Heart left ventricle (tissue), 13 donors: Measurements from ENCODE around the gene PADI6.

Experiments used
- CTCF ChIP-seq, 12 donors: fragments of 200-600 bp; sonication (generic) in 4 of 12; IDR thresholded peaks; one replicate each; pipeline versions ENCODE4 v1.5.0 to v1.8.0; 2018 to 2022; ENCODE audit warnings: antibody characterized with exemption in 12 of 12, mild to moderate bottlenecking in 5 of 12
- POLR2A ChIP-seq, 2 donors: fragments of 450-650 bp; IDR thresholded peaks; one replicate each; pipeline ENCODE4 v1.6.1; 2017; ENCODE audit warnings: antibody characterized with exemption in 2 of 2, mild to moderate bottlenecking in 2 of 2, moderate library complexity in 2 of 2
- donor health status: ischemic (EF 13 %, LVEDD 7.1; RV severe dilation, severe dysfunction).
- donor health status: DM: no; HTN: yes; CAD: no.
- donor health status: DM: no; HTN: no; CAD: no.
- donor health status: ischemic (EF 25% LVEDD 6.9; RV normal size, moderate dysfunction).
- donor health status: ischemic (EF 25% LVEDD 5.7; RV mildly dilated, moderate dysfunction).
- donor health status: ischemic (EF 35%, LVEDD 5.7; RV mildly dilated, moderate dysfunction).
- donor health status: nonischemic (EF 11% LVEDD 7.7; RV severe dilation, severe dysfunction).
- donor health status: DM: yes; HTN: yes; CAD: no.
- donor health status: PGD.
- donor health status: ischemic (EF 29% LVEDD 5.4; RV normal size, mild dysfunction).
- donor health status: nonischemic (EF 23%, LVEDD 6.1; RV moderate dilation, normal function).

GRCh38 chr1:17401841-17402240 lies 29.8 kb downstream of the PADI6 start:
- TF ChIP-seq CTCF (IDR thresholded peaks at IDR 0.05) = no peak
- no peak for TF ChIP-seq POLR2A (IDR thresholded peaks at IDR 0.05)
